ENCODE measurements around the gene PIH1D1.

Gene PIH1D1

GRCh38 chr19:49400029-49400428 is 51.6 kb downstream of the PIH1D1 start:
- H3K4me3 ChIP-seq (replicated peaks; ENCODE audit: low read depth, low read length): no peak overlapping the region
- no peak for TF ChIP-seq CTCF (IDR thresholded peaks at IDR 0.05; ENCODE audit: low read length, missing control alignments)
- DNase-seq (ENCODE audit: low read depth): no peak

DNA sequence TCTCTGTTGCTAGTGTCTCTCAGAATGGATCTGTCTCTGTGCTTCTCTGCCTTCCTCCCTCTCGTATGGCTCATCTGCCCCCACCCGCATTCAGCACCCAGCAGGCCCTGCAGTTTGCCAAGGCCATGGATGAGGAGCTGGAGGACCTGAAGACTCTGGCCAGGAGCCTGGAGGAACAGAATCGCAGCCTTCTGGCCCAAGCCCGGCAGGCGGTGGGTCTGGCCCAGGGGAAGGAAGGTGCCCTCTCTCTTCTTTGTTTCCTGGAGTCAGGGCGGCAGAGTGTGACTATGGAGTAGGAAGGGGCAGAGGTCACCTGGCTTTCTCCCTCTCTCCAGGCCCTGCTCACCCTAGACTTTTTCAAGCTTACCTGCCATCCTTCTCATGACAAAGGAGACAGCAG is 52.7 kb downstream of the PIH1D1 start:
- no peak for TF ChIP-seq CTCF (IDR thresholded peaks at IDR 0.05; ENCODE audit: low read length, missing control alignments)
- DNase-seq (ENCODE audit: low read depth): no peak

GRCh38 chr19:49398001-49398615 is 53.5 kb downstream of the PIH1D1 start:
- H3K4me3 ChIP-seq (replicated peaks; ENCODE audit: low read depth, low read length): no peak overlapping the region
- no peak for TF ChIP-seq CTCF (IDR thresholded peaks at IDR 0.05; ENCODE audit: low read length, missing control alignments)
- DNase-seq (ENCODE audit: low read depth): no peak

More for the DNA sequence above, 52.7 kb downstream of the PIH1D1 start:
- no peak overlapping the region for H3K4me3 ChIP-seq (replicated peaks; ENCODE audit: low read depth, low read length)

GRCh38 chr19:49396738-49397505 is 54.7 kb downstream of the PIH1D1 start:
- no peak for DNase-seq (ENCODE audit: low read depth)
- H3K4me3 ChIP-seq (replicated peaks; ENCODE audit: low read depth, low read length): no peak overlapping the region
- no peak for TF ChIP-seq CTCF (IDR thresholded peaks at IDR 0.05; ENCODE audit: low read length, missing control alignments)
